ENCODE measurements around the gene POLG2. TPM values are rescaled to one million over a fixed set of nuclear protein-coding genes. Genes with fewer than 3 reads are reported as not detected.

POLG2 gene
- total and polyA plus RNA-seq, 4 donors, result 3.0 to 8.0 (median 6.6) TPM

DNA sequence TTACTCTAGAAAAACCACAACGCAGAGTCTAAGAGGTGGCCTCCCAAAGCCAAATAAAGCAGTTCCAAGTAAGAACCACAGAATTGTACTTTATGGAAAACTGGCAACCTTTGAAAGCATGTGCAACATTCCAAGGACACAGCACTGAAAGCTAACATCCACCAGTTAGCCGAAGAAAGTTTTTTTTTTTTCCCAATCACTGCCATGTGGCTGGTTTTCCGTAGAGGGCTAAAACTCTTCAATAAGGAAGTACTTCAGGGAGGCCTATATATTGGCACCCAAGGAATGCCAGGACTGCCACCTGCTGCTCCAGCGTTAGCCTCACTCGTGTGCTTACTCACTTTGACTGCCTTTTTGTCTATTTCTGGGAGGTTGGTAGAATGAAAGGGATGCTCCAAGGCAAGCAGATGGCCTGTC, 35.1 kb upstream of the POLG2 start:
- Histone ChIP-seq H3K4me3 (ENCODE audit: low read depth in 1 of 3, low read length in 3 of 3) (no peak overlapping the region), H3K9me3 (ENCODE audit: control insufficient read depth in 4 of 4, low read length in 3 of 4) (no peaks in the 10 kb centered on the region), H3K27me3 (ENCODE audit: control insufficient read depth in 4 of 4, insufficient read depth in 4 of 4, low read length in 3 of 4) (no peaks in the 10 kb centered on the region), H3K27ac (ENCODE audit: low read depth in 1 of 2, low read length in 2 of 2) (no peak overlapping the region), H3K36me3 (ENCODE audit: control insufficient read depth in 4 of 4, insufficient read depth in 3 of 4, low read depth in 1 of 4, low read length in 3 of 4) (peaks cover 23 to 95% (median 86%) of the 10 kb centered on the region in 4 donors), H3K9ac (ENCODE audit: low read depth in 1 of 2, low read length in 2 of 2) (no peak overlapping the region), H3K4me1 (ENCODE audit: control insufficient read depth in 4 of 4, insufficient read depth in 4 of 4, low read length in 3 of 4) (no peaks in the 10 kb centered on the region)
- DNase-seq (ENCODE audit: low spot score), result no peak
- TF ChIP-seq HNF4G (IDR thresholded peaks at IDR 0.05) (no peak), SP1 (IDR thresholded peaks at IDR 0.05) (no peak), GABPA (IDR thresholded peaks at IDR 0.05 in 1 of 2, conservative IDR thresholded peaks at IDR 0.05 in 1 of 2) (no peak), FOXA2 (IDR thresholded peaks at IDR 0.05) (no peak), EGR1 (IDR thresholded peaks at IDR 0.05; ENCODE audit: low read depth in 2 of 2) (no peak), YY1 (IDR thresholded peaks at IDR 0.05) (no peak), JUND (IDR thresholded peaks at IDR 0.05) (no peak), HNF4A (conservative IDR thresholded peaks at IDR 0.05) (no peak), RXRA (IDR thresholded peaks at IDR 0.05) (no peak), RAD21 (IDR thresholded peaks at IDR 0.05) (no peak), FOXA1 (IDR thresholded peaks at IDR 0.05) (no peak), NR2F2 (IDR thresholded peaks at IDR 0.05) (no peak)
- TF ChIP-seq, protein P1, sequence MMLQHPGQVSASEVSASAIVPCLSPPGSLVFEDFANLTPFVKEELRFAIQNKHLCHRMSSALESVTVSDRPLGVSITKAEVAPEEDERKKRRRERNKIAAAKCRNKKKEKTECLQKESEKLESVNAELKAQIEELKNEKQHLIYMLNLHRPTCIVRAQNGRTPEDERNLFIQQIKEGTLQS (IDR thresholded peaks at IDR 0.05), result no peak
- TF ChIP-seq, protein P2, sequence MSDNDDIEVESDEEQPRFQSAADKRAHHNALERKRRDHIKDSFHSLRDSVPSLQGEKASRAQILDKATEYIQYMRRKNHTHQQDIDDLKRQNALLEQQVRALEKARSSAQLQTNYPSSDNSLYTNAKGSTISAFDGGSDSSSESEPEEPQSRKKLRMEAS (IDR thresholded peaks at IDR 0.05), result no peak
- TF ChIP-seq, protein P3, sequence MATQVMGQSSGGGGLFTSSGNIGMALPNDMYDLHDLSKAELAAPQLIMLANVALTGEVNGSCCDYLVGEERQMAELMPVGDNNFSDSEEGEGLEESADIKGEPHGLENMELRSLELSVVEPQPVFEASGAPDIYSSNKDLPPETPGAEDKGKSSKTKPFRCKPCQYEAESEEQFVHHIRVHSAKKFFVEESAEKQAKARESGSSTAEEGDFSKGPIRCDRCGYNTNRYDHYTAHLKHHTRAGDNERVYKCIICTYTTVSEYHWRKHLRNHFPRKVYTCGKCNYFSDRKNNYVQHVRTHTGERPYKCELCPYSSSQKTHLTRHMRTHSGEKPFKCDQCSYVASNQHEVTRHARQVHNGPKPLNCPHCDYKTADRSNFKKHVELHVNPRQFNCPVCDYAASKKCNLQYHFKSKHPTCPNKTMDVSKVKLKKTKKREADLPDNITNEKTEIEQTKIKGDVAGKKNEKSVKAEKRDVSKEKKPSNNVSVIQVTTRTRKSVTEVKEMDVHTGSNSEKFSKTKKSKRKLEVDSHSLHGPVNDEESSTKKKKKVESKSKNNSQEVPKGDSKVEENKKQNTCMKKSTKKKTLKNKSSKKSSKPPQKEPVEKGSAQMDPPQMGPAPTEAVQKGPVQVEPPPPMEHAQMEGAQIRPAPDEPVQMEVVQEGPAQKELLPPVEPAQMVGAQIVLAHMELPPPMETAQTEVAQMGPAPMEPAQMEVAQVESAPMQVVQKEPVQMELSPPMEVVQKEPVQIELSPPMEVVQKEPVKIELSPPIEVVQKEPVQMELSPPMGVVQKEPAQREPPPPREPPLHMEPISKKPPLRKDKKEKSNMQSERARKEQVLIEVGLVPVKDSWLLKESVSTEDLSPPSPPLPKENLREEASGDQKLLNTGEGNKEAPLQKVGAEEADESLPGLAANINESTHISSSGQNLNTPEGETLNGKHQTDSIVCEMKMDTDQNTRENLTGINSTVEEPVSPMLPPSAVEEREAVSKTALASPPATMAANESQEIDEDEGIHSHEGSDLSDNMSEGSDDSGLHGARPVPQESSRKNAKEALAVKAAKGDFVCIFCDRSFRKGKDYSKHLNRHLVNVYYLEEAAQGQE (IDR thresholded peaks at IDR 0.05), result no peak
- TF ChIP-seq, protein P4, sequence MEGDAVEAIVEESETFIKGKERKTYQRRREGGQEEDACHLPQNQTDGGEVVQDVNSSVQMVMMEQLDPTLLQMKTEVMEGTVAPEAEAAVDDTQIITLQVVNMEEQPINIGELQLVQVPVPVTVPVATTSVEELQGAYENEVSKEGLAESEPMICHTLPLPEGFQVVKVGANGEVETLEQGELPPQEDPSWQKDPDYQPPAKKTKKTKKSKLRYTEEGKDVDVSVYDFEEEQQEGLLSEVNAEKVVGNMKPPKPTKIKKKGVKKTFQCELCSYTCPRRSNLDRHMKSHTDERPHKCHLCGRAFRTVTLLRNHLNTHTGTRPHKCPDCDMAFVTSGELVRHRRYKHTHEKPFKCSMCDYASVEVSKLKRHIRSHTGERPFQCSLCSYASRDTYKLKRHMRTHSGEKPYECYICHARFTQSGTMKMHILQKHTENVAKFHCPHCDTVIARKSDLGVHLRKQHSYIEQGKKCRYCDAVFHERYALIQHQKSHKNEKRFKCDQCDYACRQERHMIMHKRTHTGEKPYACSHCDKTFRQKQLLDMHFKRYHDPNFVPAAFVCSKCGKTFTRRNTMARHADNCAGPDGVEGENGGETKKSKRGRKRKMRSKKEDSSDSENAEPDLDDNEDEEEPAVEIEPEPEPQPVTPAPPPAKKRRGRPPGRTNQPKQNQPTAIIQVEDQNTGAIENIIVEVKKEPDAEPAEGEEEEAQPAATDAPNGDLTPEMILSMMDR (IDR thresholded peaks at IDR 0.05; ENCODE audit: low read depth, low read length, missing input control), result no peak
- TF ChIP-seq, protein P5, sequence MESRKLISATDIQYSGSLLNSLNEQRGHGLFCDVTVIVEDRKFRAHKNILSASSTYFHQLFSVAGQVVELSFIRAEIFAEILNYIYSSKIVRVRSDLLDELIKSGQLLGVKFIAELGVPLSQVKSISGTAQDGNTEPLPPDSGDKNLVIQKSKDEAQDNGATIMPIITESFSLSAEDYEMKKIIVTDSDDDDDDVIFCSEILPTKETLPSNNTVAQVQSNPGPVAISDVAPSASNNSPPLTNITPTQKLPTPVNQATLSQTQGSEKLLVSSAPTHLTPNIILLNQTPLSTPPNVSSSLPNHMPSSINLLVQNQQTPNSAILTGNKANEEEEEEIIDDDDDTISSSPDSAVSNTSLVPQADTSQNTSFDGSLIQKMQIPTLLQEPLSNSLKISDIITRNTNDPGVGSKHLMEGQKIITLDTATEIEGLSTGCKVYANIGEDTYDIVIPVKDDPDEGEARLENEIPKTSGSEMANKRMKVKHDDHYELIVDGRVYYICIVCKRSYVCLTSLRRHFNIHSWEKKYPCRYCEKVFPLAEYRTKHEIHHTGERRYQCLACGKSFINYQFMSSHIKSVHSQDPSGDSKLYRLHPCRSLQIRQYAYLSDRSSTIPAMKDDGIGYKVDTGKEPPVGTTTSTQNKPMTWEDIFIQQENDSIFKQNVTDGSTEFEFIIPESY (IDR thresholded peaks at IDR 0.05), result no peak
- WGBS, result 90% methylated on average over 5 of the region's 5 CpGs

All from liver (tissue), 9 donors.